Measurements from ENCODE around the gene SYNPO2. TPM values are rescaled to one million over a fixed set of nuclear protein-coding genes. Genes with fewer than 3 reads are reported as not detected.
A peak's percentile ranks its signal among the peaks of the same experiment; 100 is the strongest.

Gene SYNPO2
- total and polyA plus RNA-seq, 10 donors = 3.6 to 72.1 (median 29.0) TPM

DNA sequence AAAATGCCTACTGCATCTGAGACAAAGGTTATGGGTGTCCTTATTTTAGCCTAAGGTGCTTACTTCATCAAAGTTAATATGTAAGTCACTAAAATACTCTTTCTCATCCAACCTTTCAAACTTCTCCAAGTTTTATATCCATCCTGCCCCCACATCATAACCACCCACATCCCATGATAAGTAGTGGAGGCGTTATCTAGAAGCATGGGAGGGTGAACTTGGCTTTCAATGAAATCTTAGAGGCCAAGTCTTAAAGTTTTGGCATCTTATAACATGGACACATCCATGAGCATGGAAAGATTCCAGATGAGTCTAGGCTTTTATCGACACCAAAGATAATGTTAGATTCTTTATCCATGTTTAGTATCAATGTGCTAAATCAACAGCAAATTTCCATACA lies 29.9 kb upstream of the SYNPO2 start:
- DNase-seq = no peak
- Histone ChIP-seq H3K36me3 (no peaks in the 10 kb centered on the region), H3K4me1 (no peaks in the 10 kb centered on the region), H3K9me3 (no peaks in the 10 kb centered on the region), H3K27ac (no peak overlapping the region), H3K4me3 (no peak overlapping the region), H3K27me3 (replicated peaks in 1 of 7) (no peaks in the 10 kb centered on the region)
- TF ChIP-seq POLR2AphosphoS5 (IDR thresholded peaks at IDR 0.05) (no peak), POLR2A (IDR thresholded peaks at IDR 0.05) (no peak)
- TF ChIP-seq, protein P1, sequence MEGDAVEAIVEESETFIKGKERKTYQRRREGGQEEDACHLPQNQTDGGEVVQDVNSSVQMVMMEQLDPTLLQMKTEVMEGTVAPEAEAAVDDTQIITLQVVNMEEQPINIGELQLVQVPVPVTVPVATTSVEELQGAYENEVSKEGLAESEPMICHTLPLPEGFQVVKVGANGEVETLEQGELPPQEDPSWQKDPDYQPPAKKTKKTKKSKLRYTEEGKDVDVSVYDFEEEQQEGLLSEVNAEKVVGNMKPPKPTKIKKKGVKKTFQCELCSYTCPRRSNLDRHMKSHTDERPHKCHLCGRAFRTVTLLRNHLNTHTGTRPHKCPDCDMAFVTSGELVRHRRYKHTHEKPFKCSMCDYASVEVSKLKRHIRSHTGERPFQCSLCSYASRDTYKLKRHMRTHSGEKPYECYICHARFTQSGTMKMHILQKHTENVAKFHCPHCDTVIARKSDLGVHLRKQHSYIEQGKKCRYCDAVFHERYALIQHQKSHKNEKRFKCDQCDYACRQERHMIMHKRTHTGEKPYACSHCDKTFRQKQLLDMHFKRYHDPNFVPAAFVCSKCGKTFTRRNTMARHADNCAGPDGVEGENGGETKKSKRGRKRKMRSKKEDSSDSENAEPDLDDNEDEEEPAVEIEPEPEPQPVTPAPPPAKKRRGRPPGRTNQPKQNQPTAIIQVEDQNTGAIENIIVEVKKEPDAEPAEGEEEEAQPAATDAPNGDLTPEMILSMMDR (IDR thresholded peaks at IDR 0.05 in 8 of 11, conservative IDR thresholded peaks at IDR 0.05 in 3 of 11) = no peak
- WGBS, 5 donors = 94 to 98% (median 96%) methylated on average over 2 of the region's 2 CpGs
- intact Hi-C loops (cut with DNase I; ENCODE audit: low total_unique reads) = no loop called here

DNA sequence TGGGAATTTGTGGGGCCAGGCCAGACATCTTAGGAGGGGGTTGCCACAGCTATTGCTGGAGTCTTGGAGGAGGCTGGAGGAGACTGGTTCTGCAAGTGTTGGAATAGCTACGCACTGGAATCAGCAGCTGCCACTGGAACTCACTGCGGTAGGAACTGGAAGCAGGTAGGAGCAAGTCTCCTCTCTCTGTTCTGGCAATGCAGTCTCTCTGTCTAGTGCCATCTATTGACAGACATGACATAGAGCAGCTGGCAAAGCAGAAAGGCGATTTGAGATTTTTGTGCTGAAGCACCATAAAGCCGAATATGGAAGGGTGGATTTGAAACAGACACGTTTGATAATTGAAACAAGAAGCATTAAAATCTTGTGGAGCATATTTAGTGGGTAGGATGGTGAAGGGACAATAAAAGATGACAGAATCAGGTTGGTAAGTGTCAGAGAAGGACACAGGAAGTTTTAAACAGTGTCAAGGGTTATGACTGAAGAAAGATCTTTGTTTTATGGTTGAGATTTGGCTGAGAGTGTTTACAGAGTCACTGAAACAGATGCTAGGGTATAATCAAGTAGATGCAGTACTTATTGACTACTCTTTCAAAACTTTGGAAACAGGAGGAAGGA lies 23.5 kb upstream of the SYNPO2 start:
- Histone ChIP-seq H3K27ac (no peak overlapping the region), H3K9me3 (no peaks in the 10 kb centered on the region), H3K27me3 (replicated peaks in 1 of 7) (no peaks in the 10 kb centered on the region), H3K36me3 (no peaks in the 10 kb centered on the region), H3K4me1 (peaks cover 0 to 9% (median 2%) of the 10 kb centered on the region in 6 donors), H3K4me3 (no peak overlapping the region)
- no peak for TF ChIP-seq POLR2A (IDR thresholded peaks at IDR 0.05)
- TF ChIP-seq, protein P1 (IDR thresholded peaks at IDR 0.05 in 8 of 11, conservative IDR thresholded peaks at IDR 0.05 in 3 of 11) = peak in 8 of 11 experiments; percentile 26 to 56 (median 48)
- TF ChIP-seq POLR2AphosphoS5 (IDR thresholded peaks at IDR 0.05) = no peak
- intact Hi-C loops (cut with DNase I; ENCODE audit: low total_unique reads) = no loop called here
- 20 to 32% (median 23%) methylated on average over 5 of the region's 5 CpGs for WGBS, 5 donors
- no peak for DNase-seq

DNA sequence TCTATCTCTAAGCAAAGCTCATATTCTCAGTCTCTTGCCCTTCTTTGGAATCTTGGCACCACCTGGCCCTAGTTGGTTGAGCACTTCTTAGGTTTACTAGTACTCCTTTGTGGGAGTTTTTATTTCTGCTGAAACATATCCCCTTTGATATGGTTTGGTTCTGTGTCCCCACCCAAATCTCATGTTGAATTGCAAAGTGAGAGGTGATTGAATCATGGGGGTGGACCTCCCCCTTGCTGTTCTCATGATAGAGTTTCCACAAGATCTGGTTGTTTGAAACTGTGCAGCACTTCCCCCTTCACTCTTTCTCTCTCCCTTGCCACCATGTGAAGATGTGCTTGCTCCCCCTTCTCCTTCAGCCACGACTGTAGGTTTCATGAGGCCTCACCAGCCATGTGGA lies 22.2 kb upstream of the SYNPO2 start:
- no peaks in the 10 kb centered on the region for H3K9me3 ChIP-seq
- peaks cover 0 to 9% (median 2%) of the 10 kb centered on the region in 6 donors for H3K4me1 ChIP-seq
- WGBS, 5 donors = 48 to 67% (median 57%) methylated on average over 1 of the region's 1 CpG
- H3K27ac ChIP-seq = no peak overlapping the region
- DNase-seq = no peak
- H3K36me3 ChIP-seq = no peaks in the 10 kb centered on the region
- no peaks in the 10 kb centered on the region for H3K27me3 ChIP-seq (replicated peaks in 1 of 7)
- intact Hi-C loops (cut with DNase I; ENCODE audit: low total_unique reads) = no loop called here
- H3K4me3 ChIP-seq = no peak overlapping the region
- TF ChIP-seq POLR2A (IDR thresholded peaks at IDR 0.05) (no peak), POLR2AphosphoS5 (IDR thresholded peaks at IDR 0.05) (no peak)
- TF ChIP-seq, protein P1 (IDR thresholded peaks at IDR 0.05 in 8 of 11, conservative IDR thresholded peaks at IDR 0.05 in 3 of 11) = no peak

DNA sequence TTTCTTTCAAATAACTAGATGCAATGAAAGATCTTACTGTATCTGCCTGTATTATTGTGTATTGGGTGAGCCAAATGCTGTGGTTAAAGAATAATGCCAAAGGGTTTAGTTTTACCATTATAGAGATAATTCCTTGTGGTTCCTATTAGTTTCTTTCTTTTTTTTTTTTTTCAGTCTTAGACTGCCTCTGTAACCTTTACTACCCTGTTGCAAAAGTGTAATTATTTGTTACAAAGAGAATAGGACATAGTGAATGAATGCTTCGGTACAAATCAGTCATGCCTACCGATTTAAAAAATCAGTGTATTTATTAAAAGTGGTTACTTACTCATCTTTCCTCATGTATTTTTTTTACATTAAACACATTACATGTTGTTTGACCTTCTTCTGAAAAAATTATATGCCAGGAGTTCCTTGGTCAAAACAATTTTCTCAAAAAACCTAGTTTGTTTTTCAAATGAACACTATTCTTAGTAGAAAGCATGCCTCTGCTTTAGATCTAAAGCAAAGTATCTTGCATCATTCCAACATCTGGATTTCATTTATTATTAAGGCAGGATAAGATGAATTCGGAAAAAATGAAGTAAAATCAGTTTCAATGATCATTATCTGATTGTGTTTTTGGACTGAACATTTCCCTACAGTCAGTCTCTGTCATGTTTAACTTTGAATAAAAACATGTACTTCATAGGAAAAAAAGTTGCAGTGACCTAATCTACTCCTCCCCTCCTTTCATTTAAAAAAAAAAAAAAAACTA lies 21.2 kb upstream of the SYNPO2 start:
- DNase-seq = no peak
- peaks cover 0 to 9% (median 2%) of the 10 kb centered on the region in 6 donors for H3K4me1 ChIP-seq

More for the DNA sequence above, 21.2 kb upstream of the SYNPO2 start:
- H3K4me3 ChIP-seq = no peak overlapping the region
- H3K36me3 ChIP-seq = no peaks in the 10 kb centered on the region
- H3K9me3 ChIP-seq = no peaks in the 10 kb centered on the region
- no peaks in the 10 kb centered on the region for H3K27me3 ChIP-seq (replicated peaks in 1 of 7)
- H3K27ac ChIP-seq = no peak overlapping the region
- WGBS, 5 donors = 81 to 96% (median 94%) methylated on average over 3 of the region's 3 CpGs
- TF ChIP-seq POLR2AphosphoS5 (IDR thresholded peaks at IDR 0.05) (no peak), POLR2A (IDR thresholded peaks at IDR 0.05) (no peak)
- TF ChIP-seq, protein P1 (IDR thresholded peaks at IDR 0.05 in 8 of 11, conservative IDR thresholded peaks at IDR 0.05 in 3 of 11) = no peak
- intact Hi-C loops (cut with DNase I; ENCODE audit: low total_unique reads) = no loop called here
